Measurements from ENCODE around the gene SLC37A3.
"Not testable (repeated sequence)": the region's sequence is repeated elsewhere in the genome, so short reads cannot be mapped to it uniquely, and the experiment has no call there.

Gene SLC37A3

GRCh38 chr7:140348161-140348849, 50.0 kb downstream of the SLC37A3 start:
- no peak for DNase-seq (ENCODE audit: low read depth, low spot score)

GRCh38 chr7:140347218-140347617, 51.1 kb downstream of the SLC37A3 start:
- no peak for DNase-seq (ENCODE audit: low read depth, low spot score)

- no peak for DNase-seq (ENCODE audit: low read depth, low spot score)
Observed at GRCh38 chr7:140345426-140345825, 52.9 kb downstream of the SLC37A3 start.

- no peak for DNase-seq (ENCODE audit: low read depth, low spot score)
Observed at GRCh38 chr7:140342727-140343514, 55.4 kb downstream of the SLC37A3 start.

- not testable (repeated sequence) for DNase-seq (ENCODE audit: low read depth, low spot score)
Observed at GRCh38 chr7:140338959-140339358, 59.4 kb downstream of the SLC37A3 start.

GRCh38 chr7:140334341-140335057, 63.8 kb downstream of the SLC37A3 start:
- no peak for DNase-seq (ENCODE audit: low read depth, low spot score)

DNA sequence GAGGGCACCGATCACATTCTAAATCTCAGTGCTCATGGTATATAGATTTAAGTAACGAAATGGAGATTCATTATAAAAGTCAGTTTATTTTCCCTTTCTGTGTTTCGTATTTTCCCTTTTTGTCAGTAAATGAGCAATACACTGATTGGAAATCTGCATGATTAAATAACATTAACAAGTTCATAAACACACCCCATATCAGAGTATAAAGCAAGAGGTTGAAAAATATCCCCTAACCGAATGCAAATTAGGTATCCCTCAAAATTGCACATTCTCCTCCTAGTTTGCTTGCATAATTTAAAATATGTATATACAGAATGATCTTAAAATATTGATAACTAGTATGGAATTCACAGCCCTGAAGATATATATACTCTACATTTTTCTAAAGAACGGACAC, 64.6 kb downstream of the SLC37A3 start:
- no peak for DNase-seq (ENCODE audit: low read depth, low spot score)

DNA sequence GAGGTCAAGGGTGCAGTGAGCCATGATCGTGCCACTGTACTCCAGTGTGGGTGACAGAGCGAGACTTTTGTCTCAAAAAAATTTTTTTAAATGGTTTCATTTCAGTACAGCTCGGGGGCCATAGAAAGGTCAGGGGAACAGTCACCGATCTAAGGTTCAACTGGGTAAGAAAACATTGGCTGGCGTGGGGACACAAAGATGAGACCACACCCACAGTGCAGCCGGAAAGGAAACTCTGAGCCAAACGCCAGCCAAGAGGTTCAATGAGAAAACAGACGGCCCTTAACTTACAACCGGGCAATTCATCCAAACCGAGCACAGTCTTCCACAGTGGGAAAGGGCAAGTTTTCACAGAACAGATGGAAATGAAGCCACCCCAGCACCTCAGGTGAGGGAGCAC, 65.1 kb downstream of the SLC37A3 start:
- no peak for DNase-seq (ENCODE audit: low read depth, low spot score)

DNA sequence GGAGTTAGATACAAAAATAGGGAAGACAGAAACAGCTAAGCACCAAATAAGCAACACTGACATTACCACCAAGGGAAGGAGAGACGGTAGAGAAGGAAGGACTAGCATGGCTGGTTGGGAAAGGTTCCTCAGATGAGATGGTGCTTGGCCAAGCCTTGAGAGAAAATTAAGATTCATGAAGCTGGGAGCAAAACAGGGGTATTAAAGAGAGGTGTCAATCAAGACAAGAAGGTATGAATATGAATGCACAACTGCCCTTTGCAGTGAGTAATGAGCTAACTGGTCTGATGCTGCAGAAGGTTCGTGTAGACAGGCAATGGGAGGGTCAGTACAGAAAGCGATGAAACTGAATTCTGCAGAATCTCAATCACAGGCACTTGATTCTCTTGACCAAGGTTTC, 67.7 kb downstream of the SLC37A3 start:
- no peak for DNase-seq (ENCODE audit: low read depth, low spot score)

DNA sequence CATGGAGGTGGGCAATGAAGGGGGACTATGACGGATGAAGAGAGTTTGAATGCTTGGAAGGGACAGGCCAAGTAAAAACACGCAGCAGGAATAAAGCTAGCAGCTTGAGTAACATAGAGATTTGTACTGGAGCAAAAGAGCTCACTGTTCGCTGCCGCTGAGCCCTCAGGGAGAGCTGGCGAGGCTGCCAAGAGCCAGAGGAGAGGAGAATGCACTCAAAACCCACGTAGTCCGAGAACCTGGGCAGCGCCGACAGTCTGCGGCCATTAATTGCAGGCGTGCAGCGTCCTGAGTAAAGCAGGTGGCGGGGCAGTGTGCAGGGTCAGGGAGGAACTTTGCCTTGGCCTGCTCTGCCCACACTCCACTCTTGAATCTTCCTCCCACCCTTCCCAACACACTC, 68.2 kb downstream of the SLC37A3 start:
- no peak for DNase-seq (ENCODE audit: low read depth, low spot score)

GRCh38 chr7:140327261-140327661, 71.1 kb downstream of the SLC37A3 start:
- DNase-seq (ENCODE audit: low read depth, low spot score) = no peak

DNA sequence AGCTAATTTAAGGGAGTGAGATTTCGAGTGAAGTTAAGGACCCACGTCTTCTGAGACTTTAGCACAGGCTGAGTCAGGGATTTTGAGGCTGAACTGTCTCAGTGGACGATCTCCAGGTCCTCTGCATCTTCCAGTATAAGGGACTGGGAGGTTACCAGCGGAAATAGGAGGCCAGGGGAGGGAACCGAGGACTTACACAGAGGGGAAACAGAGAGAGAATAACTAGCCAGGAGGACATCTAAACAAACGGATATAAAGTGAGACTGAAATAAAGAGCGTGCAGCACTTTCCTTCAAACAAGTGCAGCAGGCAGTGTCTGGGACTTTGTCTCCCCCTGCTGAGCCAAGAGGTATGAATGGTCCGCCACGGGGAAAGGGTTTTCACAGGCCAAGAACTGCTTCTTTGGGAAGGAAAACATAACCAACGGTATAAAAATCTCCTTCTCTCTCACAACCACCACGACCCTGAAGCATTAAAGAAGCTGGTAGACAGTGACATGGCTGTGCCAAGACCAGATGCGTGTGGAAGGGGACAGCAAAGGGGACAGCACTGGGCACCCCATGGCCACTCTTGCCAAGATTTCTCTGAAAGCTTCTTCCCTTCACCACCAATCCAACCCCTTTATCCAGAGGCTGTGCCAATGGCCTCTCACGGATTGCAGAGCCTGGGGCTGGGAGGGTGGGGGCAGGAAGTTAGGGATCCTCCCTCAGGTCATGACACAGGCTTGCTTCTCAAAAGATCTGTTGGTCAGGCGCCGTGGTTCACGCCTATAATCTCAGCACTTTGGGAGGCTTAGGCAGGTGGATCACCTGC, 72.0 kb downstream of the SLC37A3 start:
- peak; percentile 19 for DNase-seq (ENCODE audit: low read depth, low spot score)

- DNase-seq (ENCODE audit: low read depth, low spot score) = no peak
Observed at GRCh38 chr7:140325600-140325999, 72.7 kb downstream of the SLC37A3 start.

DNA sequence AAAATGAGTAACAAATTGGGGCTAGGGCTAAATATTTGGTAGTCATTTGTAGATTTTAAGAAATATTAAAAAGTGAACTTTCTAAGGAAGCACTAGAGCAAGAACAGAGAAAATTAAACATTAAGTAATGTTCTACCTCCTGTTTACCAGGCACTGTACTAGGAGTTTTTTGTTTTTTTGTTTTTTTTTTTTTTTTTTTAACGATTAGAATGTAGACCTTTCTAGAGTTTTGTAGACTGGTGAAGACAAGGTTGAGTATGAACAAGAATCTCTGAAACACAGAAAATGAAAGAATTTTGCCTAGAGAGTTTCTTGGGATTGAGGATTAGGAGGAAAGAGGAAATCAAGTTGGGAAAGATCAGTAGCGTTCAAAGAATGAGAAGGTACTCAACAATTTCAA, 73.6 kb downstream of the SLC37A3 start:
- no peak for DNase-seq (ENCODE audit: low read depth, low spot score)

GRCh38 chr7:140322759-140323158, 75.6 kb downstream of the SLC37A3 start:
- DNase-seq (ENCODE audit: low read depth, low spot score) = no peak

DNA sequence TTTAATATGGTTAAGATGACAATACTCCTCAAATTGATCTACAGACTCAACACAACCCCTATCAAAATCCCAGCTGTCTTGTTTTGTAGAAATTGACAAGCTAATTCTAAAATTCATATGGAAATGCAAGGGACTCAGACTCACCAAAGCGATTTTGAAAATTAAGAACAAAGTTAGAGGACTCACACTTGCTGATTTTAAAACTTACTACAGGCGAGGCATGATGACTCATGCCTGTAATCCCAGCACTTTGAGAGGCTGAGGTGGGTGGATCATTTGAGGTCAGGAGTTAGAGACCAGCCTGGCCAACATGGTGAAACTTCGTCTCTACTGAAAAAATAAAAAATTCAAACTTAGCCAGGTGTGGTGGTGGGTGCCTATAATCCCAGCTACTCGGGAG, 78.3 kb downstream of the SLC37A3 start:
- not testable (repeated sequence) for DNase-seq (ENCODE audit: low read depth, low spot score)

DNA sequence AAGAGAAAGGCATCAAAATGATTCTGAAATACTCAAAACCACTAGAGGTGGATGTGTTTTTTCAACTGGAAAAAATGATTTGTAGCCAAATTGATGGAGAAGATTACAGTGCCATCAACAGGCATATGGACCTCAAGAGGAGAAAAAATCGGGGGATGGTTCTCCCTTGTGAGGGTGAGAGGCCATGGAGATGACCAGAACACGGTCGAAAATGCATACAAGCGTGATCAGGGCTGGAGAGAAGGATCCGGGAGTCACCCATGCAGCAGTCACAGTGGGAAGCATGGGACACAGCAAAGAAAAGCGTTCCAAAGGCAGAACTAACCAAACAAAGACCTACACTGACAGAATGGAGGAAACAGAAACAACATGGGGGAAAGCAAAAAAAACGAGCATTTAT, 80.3 kb downstream of the SLC37A3 start:
- DNase-seq (ENCODE audit: low read depth, low spot score) = no peak

- no peak for DNase-seq (ENCODE audit: low read depth, low spot score)
Observed at GRCh38 chr7:140317597-140317996, 80.7 kb downstream of the SLC37A3 start.

GRCh38 chr7:140316165-140316661, 82.1 kb downstream of the SLC37A3 start:
- no peak for DNase-seq (ENCODE audit: low read depth, low spot score)

- no peak for DNase-seq (ENCODE audit: low read depth, low spot score)
Observed at GRCh38 chr7:140315498-140316164, 82.7 kb downstream of the SLC37A3 start.

Measured in activated CD4-positive, CD25-positive, alpha-beta regulatory T cell treated with anti-CD3 and anti-CD28 coated beads, Interleukin-2, amount 50 U/mL, for 16 hours (primary cell).